Measurements from ENCODE around the gene KRTAP5-2.
"Not testable (repeated sequence)": the region's sequence is repeated elsewhere in the genome, so short reads cannot be mapped to it uniquely, and the experiment has no call there.

KRTAP5-2 gene

DNA sequence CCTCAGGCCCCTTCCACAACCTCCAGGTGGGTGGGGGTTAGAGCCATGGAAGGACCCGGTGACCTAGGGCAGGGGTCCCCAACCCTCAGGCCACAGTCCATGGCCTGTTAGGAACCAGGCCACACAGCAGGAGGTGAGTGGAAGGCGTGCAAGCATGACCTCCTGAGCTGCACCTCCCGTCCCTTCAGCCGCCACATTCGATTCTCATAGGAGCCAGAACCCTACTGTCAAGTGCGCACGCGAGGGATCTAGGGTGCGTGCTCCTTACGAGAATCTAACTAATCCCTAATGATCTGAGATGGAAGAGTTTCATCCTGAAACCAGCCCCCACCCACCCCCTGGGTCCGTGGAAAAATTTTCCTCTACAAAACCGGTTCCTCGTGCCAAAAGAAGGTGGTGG is 27.4 kb upstream of the KRTAP5-2 start:
- DNase-seq: no peak

DNA sequence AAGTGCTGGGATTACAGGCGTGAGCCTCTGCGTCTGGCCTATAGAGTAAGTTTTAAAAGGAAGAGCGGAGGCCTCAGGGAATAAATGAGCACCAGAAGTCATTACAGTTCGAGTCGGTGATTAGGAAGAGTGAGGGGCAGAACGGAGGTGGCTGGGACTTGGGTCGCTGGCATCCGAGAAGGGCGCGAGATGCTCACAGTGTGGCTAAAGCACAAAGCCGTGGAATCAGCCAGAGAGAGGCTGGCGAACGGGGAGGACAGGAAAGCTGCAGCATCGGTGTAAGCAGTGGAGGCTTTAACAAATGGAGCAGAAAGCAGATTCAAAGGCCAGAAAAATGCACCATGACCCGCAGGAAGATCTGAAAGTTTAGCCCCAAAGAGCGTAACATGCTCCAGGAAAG is 26.5 kb upstream of the KRTAP5-2 start:
- no peak for DNase-seq

DNA sequence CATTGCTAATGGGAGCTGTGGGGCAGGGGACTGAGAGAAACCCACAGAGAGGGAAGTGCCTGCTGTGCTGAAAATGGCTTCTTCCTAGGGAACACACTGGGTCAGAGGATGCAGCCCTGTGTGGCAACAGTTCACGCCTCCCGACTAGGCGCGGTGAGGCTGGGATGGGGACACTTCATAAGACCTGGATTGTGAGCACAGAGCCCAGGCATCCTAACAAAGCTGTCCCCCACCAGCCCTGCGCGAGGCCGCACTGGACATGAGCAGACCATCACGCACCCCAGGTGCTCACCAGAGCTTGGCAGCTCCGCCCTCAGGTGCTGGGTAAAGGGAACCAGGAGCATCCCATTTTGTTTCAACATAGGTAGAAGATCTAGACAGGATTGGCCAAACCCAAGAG is 25.6 kb upstream of the KRTAP5-2 start:
- DNase-seq: no peak

DNA sequence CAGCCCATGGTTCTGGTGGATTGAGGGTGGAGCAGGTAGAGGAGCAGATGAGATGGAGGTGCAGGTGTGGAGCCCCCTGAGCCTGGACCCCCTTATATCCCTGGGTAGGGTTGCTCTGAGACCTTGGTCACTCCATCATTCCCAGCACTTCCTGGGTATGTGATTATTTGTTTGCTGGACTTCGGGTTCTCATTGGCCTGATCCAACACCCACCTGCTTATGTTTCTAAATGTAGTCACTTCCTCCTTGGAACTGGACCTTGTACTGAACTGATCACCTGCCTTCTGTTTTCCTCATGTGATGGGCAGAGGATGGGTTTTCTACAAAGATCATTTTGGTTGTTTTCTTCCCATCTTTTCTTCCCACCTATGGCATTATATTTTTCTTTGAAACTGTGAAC is 24.0 kb upstream of the KRTAP5-2 start, which contains the start of gene KRTAP5-4:
Gene KRTAP5-4, minus strand, starts transcription at position 53 of the 400 bp plus-strand sequence. Its CDS starts 45 bp downstream, at position 8.
- DNase-seq: no peak

DNA sequence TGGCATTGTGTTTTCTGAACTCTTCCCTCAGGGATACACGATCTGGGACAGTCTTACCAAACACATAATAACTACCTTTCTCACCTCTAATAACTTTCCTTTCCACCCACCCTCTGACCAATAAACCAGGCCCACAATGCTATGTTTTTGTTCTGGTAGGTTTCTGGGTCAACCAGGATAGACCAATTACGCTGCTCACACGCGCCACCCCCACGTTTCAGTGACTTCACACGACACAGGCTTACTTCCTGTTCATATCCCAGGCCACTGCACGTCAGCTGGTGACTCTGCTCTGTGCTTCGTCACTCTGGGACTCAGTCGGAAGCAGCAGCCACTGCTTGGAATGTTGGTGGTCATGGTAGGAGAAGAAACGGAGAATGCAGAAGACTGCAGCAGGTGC is 21.4 kb upstream of the KRTAP5-2 start:
- no peak for DNase-seq

DNA sequence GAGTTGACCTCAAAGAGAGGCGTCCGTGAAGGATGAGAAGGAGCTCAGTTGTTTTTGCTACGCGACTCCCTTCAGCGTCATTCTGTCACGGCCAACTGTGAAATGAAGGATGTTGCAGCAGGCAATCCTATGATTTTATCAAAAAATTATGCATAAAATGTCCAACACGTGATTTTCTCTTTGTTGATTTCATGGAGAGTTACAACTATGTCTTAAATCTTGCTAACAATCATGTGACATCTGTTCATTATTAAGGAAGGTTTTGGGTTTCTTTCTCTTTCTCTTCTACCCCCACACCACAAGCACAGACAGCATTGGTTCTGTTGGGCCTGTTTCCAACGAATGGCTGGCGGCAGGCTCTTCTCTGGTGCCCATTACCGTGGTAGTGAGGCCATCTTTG is 20.1 kb upstream of the KRTAP5-2 start:
- DNase-seq: no peak

DNA sequence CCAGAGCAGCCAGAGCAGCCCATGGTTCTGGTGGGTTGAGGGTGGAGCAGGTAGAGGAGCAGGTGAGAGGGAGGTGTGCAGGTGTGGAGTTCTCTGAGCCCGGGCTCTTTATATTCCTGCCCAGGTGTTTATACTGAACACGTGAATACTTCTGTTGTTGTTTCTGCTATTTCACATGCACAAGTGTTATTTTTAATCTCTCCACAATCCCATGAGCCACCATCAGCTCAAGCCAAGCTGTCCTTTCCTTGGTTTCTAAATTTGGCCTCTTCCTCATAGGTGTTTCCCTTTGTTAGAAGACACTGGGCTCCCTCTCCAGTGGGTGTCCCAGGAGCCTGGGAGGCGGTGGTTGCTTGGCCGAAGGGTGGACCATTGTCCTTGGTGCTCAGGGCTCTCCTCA is 10.3 kb upstream of the KRTAP5-2 start, which contains the start of gene KRTAP5-3:
Gene KRTAP5-3, minus strand, starts transcription at position 101 of the 400 bp plus-strand sequence. Its CDS starts 78 bp downstream, at position 23.
- no peak for DNase-seq

DNA sequence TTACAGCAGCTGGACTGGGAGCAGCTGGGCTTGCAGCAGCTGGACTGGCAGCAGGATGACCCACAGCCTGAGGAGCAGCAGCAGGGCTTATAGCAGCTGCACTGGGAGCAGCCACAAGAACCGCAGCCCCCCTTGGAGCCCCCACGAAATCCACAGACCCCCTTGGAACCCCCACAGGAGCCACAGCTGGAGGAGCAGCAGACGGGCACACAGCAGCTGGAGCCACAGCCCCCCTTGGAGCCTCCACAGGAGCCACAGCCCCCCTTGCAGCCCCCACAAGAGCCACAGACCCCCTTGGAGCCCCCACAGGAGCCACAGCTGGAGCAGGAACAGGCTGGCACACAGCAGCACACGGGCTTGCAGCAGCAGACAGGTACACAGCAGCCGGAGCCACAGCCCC is 9.8 kb upstream of the KRTAP5-2 start:
- not testable (repeated sequence) for DNase-seq

DNA sequence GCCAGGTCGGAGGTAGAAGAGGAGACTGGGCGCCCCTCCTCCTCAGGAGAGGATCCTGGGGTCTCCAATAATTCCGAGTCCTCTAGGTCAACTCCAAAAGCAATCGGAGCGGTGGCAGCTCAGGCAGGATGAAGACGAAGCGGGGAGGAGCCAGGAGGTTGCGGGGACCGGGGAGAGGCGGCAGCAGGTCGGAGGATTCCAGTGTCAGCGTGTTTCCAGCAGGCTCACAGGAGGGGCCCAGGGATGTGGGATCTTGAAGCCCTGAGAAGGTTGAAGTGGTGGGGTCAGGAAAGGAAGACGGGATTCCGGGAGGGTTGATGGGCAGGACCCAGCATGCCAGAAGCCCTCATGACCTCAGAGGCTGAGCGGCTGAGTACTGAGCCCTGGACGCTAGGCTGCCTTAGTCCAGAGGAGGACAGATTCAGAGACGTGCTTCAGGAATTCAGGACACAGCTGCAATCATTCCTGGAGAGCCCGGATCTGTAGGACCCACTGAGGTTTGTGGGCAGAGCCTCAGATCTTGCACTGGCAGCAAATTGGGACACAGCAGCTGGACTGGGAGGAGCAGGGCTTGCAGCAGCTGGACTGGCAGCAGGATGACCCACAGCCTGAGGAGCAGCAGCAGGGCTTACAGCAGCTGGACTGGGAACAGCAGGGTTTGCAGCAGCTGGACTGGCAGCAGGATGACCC is 9.2 kb upstream of the KRTAP5-2 start:
- not testable (repeated sequence) for DNase-seq

DNA sequence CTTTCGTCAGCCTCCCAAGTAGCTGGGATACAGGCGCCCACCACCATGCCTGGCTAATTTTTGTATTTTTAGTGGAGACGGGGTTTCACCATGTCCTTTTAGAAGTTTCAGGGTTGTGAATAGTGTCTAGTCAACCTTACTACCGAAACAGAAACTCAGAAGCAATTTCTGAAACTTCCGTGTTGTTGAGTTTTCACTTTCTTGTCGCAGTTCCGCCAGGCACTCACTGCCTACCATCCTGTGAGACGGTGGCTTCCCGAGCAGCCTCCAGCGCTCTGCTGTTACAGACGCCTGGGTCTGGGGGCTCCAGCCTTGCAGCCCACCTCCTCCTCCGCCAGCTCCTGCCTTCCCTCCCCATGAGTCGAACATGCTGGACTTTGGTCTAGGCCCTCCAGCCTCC is 7.8 kb upstream of the KRTAP5-2 start:
- not testable (repeated sequence) for DNase-seq

DNA sequence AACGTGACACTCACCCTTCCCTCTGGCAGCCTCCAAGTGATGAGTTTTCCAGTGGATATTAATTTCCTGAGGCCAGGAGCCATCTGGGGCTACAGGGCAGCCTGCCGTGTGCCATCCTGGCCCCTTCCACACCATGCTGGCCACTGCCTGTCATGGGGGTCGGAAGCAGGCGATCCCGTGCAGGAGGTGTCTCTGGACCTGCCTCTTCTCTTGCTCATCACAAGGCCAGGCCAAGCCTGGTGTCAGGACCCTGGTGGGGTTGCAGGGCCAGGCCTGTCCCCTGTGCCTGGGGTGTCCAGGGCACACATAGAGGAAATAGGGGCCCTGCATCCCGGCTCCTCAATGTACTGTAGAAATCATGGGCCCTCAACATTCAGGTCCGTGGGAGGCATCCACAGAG is 6.6 kb upstream of the KRTAP5-2 start:
- DNase-seq: no peak

DNA sequence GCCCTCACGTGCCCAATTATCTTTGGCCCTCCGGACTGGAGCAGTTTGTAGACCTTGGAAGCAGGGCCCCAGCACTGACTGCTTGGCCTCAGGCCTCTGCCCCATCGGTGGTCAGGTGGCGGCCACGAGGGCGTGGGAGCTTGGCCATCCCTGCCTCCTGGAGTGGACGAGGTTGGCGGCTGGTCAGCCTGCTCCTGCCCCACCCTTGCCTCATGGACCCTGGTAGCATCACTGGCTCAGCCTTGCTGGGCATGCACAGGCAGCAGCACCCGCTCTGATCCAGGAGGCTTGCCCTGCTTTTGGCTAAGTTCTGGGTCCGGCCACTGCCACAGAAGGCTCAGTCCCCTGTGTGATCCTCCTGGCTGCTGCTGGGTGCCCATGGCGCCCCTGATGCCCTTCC is 6.1 kb upstream of the KRTAP5-2 start:
- no peak for DNase-seq

DNA sequence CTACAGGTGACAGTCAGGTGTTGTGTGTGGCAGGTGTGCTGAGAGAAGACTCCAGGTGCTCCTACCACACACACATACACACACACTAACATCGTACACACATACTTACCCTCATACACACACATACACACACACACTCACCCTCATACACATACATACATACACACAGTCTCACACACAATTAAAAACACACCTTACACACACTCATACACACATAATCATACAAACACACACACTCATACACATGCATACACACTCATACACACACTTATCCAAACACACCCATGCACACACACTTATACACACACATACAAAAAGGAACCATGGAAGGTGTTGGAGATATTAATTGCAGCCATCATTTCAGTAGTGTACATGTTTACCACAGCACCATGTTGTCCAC is 5.5 kb upstream of the KRTAP5-2 start:
- DNase-seq: no peak

DNA sequence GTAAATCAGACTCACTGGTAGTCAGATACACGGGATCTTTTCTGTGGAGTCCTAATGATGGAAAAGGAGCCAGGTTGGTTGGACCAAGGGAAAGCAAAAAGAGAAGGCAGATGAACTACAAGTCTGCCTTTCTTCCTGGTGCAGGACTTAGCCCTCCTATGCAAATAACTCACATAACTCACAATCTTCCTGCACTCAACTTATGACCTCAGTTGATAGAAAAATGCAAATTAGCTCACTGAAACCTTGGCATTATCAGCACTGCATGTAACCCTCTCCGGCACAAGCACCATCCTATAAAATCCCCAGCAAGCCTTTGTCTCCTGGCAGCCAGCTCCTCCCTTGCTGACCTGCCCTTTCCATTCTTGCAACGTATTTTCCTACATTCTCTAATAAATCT is 3.6 kb upstream of the KRTAP5-2 start:
- not testable (repeated sequence) for DNase-seq

DNA sequence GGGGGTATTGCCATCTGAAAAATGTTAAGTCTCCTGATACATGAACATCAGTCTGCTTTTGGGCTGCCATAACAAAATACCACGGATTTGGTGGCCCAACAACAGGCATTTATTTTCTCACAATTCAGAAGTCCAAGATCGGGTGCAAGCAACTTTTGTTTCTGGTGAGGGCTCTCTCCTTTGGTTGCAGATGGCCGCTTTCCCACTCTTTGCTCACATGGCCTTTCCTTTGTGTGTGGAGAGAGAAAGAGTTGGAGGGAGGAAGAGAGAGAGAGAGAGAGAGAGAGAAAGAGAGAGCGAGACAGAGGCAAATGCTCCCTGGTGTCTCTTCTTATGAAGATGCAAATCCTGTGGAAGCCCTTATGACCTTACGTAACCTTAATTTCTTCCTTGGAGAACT is 2.5 kb upstream of the KRTAP5-2 start:
- no peak for DNase-seq

DNA sequence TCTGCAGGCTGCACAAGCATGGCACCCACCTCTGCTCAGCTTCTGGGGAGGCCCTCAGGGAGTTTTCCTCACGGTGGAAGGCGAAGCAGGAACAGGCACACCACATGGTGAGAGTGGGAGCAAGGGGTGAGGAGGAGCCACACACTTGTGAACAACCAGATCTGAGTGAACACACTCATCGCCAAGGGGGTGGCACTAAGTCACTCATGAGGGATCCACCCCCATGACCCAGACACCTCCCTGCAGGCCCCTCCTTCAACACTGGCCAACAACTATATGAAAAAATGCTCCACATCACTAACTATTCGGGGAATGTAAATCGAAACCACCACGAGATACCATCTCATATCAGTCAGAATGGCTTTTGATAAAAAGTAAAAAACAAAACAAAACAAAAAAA is 722 bp upstream of the KRTAP5-2 start:
- no peak for DNase-seq

DNA sequence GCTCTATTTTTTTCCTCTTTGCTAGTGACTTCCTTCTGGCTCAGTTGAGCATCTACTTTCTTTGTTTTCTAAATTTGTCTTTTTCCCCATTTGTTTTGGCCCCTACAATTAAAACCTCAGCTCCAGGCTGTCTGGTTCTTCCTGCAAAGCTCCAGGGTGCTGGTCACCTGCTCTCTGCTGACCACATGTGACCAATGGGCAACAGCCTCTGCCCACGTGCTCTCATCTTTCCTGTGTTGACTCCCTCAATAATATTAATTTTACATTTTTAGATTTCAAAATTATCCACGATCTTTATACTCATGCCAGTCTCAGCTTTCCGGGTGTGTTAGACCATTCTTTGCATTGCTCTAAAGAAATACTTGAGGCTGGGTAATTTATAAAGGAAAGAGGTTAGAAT is 312 bp upstream of the KRTAP5-2 start:
- DNase-seq: not testable (repeated sequence)

DNA sequence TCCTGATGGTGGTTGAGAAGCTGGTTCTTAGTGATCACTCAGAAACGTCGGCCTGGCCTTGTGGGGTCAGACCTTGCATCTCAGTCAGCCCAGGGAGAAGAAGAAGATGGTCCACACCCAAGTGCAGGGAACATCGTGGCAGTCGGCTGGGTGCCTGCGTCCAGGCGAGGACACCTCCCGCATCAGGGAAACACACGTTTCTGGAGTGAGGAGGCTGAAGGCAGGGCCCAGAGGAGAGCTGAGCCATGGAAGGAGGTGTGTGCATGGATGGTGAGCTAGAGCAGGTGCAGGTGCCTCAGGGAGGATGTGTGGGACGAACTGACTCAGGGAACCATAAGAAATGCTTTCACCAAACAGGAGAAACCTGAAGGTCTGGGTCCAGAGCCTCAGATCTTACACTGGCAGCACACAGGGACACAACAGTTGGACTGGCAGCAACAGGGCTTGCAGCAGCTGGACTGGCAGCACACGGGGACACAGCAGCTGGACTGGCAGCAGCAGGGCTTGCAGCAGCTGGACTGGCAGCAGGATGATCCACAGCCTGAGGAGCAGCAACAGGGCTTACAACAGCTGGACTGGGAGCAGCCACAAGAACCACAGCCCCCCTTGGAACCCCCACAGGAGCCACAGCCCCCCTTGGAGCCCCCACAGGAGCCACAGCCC is 632 bp downstream of the KRTAP5-2 start:
- DNase-seq: no peak

DNA sequence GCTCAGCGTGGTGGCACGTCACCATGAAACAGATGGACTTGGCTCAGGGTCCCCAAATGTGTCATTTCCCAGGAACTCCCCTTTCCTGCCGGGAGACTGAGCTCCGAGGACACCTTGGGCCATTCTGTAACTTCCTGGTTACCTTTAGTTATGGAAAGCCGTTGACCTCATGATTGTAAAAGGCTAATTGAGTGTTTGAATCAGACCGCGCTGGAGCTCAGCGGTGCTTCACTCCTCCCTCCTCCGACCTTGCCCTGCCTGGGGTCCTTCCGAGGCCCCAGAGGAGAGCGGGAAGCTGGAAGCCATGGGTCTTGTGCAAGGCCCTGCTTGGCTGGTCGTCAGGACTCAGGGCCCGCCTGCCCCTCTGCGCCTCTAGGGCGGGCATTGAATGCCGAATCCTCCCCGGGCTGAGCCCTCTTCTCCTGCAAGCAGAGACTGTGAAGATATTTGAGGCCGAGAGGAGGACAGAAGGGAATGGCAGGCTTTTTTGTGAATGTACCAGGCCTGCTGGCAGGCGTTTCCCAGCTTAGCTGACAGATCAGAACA is 1.4 kb downstream of the KRTAP5-2 start:
- DNase-seq: not testable (repeated sequence)

DNA sequence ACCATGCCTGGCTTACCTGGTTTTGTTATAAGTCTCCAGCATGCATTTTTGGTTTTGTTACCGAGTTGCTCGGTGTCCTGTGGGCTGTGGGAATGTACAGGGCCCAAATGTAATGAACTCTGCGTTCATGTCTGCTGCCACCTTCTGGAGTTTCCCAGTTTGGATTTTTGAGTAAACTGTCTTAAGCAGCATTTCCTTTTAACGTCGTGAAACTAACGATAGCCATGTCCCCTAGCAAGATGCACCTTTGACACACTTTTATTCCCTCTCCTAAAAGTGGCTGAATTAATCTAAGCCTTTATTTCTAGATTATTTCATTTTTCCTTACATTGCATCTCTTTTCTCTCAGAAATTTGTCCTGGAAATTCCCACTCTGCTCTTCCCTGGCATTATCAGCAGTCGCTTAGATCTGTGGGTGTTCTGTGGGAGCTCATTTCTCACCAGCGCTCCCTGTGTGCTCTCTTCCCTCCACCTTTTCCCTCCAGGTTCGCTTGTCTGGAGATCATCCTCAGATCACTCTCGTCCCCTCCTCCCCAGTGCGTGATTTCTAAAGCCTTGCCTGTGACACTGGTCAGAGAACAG is 2.0 kb downstream of the KRTAP5-2 start:
- not testable (repeated sequence) for DNase-seq

DNA sequence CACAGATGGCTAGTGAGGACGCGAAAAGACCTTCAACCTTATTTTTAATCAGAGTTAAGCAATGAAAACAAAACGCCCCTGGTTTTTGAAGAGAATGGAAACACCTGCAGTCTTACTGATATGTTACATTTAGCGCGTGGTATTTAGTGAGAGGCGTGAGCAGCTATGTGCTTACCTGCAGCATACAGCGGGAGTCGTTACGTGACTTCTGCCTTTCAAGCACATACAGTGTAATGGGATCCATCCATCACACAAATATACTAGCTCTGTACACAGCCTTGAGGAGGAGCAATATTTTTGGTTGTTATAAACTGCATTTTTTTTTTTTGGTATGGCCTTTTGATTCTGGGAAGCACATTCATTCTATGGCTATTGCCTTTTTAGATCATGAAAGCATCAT is 5.5 kb downstream of the KRTAP5-2 start:
- no peak for DNase-seq

DNA sequence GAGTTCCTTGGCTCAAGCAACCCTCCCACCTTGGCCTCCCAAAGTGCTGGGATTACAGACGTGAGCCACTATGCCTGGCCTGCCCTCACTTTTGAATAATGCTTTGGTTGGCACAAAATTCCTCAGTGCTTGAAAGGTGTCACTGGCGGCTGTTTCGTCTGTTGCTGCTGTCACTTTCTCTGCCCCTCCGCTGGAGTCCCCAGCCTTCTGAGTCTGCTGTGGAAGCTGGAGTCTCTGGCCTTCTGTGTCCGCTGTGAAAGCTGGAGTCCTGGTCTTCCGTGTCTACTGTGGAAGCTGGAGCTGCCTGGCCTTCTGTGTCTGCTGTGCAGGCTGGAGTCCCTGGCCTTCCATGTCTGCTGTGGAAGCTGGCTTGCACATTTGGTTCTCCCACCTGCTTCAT is 8.1 kb downstream of the KRTAP5-2 start:
- DNase-seq: no peak

DNA sequence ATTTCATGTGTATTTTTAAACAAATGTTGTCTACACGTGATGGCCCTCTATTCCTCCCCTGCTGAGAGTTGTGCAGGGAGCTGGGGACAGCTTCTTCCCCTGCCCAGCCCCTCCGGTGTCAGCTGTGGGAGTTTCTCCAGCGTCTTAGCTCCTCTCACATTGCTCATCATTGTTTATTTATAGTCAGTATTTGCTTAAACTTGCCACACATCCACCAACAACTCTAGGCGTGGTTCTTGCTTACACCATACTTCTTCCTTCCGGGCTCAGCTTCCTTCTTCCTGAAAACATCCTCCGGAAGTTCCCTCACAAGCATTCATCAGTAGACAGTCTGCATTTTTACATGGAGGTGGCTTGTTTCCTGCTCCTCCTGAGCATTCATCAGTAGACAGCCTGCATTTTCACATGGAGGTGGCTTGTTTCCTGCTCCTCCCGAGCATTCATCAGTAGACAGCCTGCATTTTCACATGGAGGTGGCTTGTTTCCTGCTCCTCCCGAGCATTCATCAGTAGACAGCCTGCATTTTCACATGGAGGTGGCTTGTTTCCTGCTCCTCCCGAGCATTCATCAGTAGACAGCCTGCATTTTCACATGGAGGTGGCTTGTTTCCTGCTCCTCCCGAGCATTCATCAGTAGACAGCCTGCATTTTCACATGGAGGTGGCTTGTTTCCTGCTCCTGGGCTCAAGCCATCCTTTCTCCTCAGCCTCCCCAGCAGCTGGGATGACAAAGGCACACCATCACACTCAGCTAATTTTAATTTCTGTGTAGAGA is 8.7 kb downstream of the KRTAP5-2 start:
- DNase-seq: not testable (repeated sequence)
